ENCODE measurements around the gene MAGI3.

GRCh38 chr1:113363935-113364334 is 26.4 kb upstream of the MAGI3 start:
- TF ChIP-seq, protein P1, sequence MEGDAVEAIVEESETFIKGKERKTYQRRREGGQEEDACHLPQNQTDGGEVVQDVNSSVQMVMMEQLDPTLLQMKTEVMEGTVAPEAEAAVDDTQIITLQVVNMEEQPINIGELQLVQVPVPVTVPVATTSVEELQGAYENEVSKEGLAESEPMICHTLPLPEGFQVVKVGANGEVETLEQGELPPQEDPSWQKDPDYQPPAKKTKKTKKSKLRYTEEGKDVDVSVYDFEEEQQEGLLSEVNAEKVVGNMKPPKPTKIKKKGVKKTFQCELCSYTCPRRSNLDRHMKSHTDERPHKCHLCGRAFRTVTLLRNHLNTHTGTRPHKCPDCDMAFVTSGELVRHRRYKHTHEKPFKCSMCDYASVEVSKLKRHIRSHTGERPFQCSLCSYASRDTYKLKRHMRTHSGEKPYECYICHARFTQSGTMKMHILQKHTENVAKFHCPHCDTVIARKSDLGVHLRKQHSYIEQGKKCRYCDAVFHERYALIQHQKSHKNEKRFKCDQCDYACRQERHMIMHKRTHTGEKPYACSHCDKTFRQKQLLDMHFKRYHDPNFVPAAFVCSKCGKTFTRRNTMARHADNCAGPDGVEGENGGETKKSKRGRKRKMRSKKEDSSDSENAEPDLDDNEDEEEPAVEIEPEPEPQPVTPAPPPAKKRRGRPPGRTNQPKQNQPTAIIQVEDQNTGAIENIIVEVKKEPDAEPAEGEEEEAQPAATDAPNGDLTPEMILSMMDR (IDR thresholded peaks at IDR 0.05; ENCODE audit: low read depth, low read length, missing input control) = no peak
- no peak for TF ChIP-seq EGR1 (IDR thresholded peaks at IDR 0.05; ENCODE audit: low read depth in 2 of 2)
- no peak for TF ChIP-seq YY1 (IDR thresholded peaks at IDR 0.05)
- TF ChIP-seq, protein P2, sequence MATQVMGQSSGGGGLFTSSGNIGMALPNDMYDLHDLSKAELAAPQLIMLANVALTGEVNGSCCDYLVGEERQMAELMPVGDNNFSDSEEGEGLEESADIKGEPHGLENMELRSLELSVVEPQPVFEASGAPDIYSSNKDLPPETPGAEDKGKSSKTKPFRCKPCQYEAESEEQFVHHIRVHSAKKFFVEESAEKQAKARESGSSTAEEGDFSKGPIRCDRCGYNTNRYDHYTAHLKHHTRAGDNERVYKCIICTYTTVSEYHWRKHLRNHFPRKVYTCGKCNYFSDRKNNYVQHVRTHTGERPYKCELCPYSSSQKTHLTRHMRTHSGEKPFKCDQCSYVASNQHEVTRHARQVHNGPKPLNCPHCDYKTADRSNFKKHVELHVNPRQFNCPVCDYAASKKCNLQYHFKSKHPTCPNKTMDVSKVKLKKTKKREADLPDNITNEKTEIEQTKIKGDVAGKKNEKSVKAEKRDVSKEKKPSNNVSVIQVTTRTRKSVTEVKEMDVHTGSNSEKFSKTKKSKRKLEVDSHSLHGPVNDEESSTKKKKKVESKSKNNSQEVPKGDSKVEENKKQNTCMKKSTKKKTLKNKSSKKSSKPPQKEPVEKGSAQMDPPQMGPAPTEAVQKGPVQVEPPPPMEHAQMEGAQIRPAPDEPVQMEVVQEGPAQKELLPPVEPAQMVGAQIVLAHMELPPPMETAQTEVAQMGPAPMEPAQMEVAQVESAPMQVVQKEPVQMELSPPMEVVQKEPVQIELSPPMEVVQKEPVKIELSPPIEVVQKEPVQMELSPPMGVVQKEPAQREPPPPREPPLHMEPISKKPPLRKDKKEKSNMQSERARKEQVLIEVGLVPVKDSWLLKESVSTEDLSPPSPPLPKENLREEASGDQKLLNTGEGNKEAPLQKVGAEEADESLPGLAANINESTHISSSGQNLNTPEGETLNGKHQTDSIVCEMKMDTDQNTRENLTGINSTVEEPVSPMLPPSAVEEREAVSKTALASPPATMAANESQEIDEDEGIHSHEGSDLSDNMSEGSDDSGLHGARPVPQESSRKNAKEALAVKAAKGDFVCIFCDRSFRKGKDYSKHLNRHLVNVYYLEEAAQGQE (IDR thresholded peaks at IDR 0.05) = no peak
- TF ChIP-seq JUND (IDR thresholded peaks at IDR 0.05) = no peak
- no peak for TF ChIP-seq HNF4G (IDR thresholded peaks at IDR 0.05)
- TF ChIP-seq, protein P3, sequence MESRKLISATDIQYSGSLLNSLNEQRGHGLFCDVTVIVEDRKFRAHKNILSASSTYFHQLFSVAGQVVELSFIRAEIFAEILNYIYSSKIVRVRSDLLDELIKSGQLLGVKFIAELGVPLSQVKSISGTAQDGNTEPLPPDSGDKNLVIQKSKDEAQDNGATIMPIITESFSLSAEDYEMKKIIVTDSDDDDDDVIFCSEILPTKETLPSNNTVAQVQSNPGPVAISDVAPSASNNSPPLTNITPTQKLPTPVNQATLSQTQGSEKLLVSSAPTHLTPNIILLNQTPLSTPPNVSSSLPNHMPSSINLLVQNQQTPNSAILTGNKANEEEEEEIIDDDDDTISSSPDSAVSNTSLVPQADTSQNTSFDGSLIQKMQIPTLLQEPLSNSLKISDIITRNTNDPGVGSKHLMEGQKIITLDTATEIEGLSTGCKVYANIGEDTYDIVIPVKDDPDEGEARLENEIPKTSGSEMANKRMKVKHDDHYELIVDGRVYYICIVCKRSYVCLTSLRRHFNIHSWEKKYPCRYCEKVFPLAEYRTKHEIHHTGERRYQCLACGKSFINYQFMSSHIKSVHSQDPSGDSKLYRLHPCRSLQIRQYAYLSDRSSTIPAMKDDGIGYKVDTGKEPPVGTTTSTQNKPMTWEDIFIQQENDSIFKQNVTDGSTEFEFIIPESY (IDR thresholded peaks at IDR 0.05) = no peak
- no peak for TF ChIP-seq GABPA (IDR thresholded peaks at IDR 0.05 in 1 of 2, conservative IDR thresholded peaks at IDR 0.05 in 1 of 2)
- no peak for TF ChIP-seq MAX (IDR thresholded peaks at IDR 0.05)
- TF ChIP-seq, protein P4, sequence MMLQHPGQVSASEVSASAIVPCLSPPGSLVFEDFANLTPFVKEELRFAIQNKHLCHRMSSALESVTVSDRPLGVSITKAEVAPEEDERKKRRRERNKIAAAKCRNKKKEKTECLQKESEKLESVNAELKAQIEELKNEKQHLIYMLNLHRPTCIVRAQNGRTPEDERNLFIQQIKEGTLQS (IDR thresholded peaks at IDR 0.05) = no peak

All from liver (tissue), 3 donors.